WTC11 (cell line): Measurements from ENCODE around the gene LHX5.

Source experiments
- AFF4 ChIP-seq: sonication (generic); formaldehyde crosslinking; IDR thresholded peaks from 2 replicates; pipeline ENCODE4 v1.8.1; 2023; ENCODE audit warnings: mild to moderate bottlenecking, missing genetic modification reagents, borderline replicate concordance
- CREM ChIP-seq: sonication (generic); formaldehyde crosslinking; IDR thresholded peaks from 2 replicates; pipeline ENCODE4 v1.8.1; 2022; ENCODE audit warnings: mild to moderate bottlenecking, missing genetic modification reagents, moderate library complexity
- ESRRA ChIP-seq: sonication (generic); formaldehyde crosslinking; IDR thresholded peaks from 2 replicates; pipeline ENCODE4 v1.8.1; 2022; ENCODE audit warnings: mild to moderate bottlenecking, missing genetic modification reagents, borderline replicate concordance
- FOXP4 ChIP-seq: sonication (generic); formaldehyde crosslinking; IDR thresholded peaks from 2 replicates; pipeline ENCODE4 v1.8.0; 2022; ENCODE audit warnings: mild to moderate bottlenecking, missing genetic modification reagents
- GRHL2 ChIP-seq: fragments of 250-450 bp; sonication (Bioruptor Pico); IDR thresholded peaks from 2 replicates; pipeline ENCODE4 v1.8.0; 2022; ENCODE audit warnings: mild to moderate bottlenecking, moderate library complexity; ENCODE audit not compliant: insufficient replicate concordance, severe bottlenecking
- NR3C1 ChIP-seq: sonication (generic); formaldehyde crosslinking; conservative IDR thresholded peaks from 2 replicates; pipeline ENCODE4 v1.8.1; 2023; ENCODE audit warnings: low read depth, mild to moderate bottlenecking, missing genetic modification reagents
- SMAD4 ChIP-seq: sonication (generic); formaldehyde crosslinking; IDR thresholded peaks from 2 replicates; pipeline ENCODE4 v1.8.0; 2022; ENCODE audit warnings: mild to moderate bottlenecking, missing genetic modification reagents
- ZNF317 ChIP-seq: sonication (generic); formaldehyde crosslinking; IDR thresholded peaks from 2 replicates; pipeline ENCODE4 v1.8.1; 2023; ENCODE audit warnings: low read depth, mild to moderate bottlenecking, moderate library complexity, missing genetic modification reagents, borderline replicate concordance
- TF ChIP-seq, protein P1 (sequence below): sonication (generic); formaldehyde crosslinking; IDR thresholded peaks from 2 replicates; pipeline ENCODE4 v1.8.1; 2023; ENCODE audit warnings: mild to moderate bottlenecking, moderate library complexity, missing genetic modification reagents
- TF ChIP-seq, protein P2 (sequence below): fragments of 200-600 bp; IDR thresholded peaks from 2 replicates; pipeline ENCODE4 v1.8.0; 2022; ENCODE audit warnings: antibody characterized with exemption
- TF ChIP-seq, protein P3 (sequence below): fragments of 250-450 bp; sonication (Bioruptor Pico); IDR thresholded peaks from 2 replicates; pipeline ENCODE4 v1.9.0; 2021; ENCODE audit warnings: mild to moderate bottlenecking, borderline replicate concordance

DNA sequence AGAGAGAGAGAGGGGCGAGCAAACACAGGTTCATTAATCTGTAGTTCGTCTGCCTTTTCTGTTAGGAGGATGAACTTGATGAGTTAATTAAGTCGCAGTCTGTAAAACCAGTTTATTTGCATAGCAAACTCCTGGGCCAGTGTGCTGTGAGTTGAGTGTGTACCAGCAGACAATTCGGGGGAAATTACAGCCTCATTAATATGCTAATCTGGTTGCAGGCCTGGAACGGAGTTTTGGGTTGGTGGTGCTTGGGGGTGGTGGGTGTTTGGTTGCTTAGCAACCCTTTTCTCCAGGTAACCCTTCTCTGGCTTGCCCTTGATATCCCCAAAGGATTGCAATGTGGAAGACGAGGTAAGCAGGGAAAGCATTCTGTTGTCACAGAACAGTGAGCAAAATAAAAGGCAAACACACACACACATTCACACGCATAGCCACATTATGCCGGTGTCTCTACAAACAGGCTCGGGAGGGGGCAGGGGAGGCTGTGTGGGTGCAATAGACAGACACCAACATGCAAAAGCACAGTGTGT, 29.2 kb upstream of the LHX5 start:
- TF ChIP-seq, protein P1, sequence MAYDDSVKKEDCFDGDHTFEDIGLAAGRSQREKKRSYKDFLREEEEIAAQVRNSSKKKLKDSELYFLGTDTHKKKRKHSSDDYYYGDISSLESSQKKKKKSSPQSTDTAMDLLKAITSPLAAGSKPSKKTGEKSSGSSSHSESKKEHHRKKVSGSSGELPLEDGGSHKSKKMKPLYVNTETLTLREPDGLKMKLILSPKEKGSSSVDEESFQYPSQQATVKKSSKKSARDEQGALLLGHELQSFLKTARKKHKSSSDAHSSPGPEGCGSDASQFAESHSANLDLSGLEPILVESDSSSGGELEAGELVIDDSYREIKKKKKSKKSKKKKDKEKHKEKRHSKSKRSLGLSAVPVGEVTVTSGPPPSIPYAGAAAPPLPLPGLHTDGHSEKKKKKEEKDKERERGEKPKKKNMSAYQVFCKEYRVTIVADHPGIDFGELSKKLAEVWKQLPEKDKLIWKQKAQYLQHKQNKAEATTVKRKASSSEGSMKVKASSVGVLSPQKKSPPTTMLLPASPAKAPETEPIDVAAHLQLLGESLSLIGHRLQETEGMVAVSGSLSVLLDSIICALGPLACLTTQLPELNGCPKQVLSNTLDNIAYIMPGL (CRISPR knock-in tag): no peak
- TF ChIP-seq CREM (CRISPR knock-in tag) (no peak), FOXP4 (CRISPR knock-in tag) (no peak), AFF4 (CRISPR knock-in tag) (no peak), GRHL2 (no peak), ZNF317 (CRISPR knock-in tag) (no peak), SMAD4 (CRISPR knock-in tag) (no peak), ESRRA (no peak), NR3C1 (CRISPR knock-in tag) (no peak)
- TF ChIP-seq, protein P2, sequence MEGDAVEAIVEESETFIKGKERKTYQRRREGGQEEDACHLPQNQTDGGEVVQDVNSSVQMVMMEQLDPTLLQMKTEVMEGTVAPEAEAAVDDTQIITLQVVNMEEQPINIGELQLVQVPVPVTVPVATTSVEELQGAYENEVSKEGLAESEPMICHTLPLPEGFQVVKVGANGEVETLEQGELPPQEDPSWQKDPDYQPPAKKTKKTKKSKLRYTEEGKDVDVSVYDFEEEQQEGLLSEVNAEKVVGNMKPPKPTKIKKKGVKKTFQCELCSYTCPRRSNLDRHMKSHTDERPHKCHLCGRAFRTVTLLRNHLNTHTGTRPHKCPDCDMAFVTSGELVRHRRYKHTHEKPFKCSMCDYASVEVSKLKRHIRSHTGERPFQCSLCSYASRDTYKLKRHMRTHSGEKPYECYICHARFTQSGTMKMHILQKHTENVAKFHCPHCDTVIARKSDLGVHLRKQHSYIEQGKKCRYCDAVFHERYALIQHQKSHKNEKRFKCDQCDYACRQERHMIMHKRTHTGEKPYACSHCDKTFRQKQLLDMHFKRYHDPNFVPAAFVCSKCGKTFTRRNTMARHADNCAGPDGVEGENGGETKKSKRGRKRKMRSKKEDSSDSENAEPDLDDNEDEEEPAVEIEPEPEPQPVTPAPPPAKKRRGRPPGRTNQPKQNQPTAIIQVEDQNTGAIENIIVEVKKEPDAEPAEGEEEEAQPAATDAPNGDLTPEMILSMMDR: no peak
- TF ChIP-seq, protein P3, sequence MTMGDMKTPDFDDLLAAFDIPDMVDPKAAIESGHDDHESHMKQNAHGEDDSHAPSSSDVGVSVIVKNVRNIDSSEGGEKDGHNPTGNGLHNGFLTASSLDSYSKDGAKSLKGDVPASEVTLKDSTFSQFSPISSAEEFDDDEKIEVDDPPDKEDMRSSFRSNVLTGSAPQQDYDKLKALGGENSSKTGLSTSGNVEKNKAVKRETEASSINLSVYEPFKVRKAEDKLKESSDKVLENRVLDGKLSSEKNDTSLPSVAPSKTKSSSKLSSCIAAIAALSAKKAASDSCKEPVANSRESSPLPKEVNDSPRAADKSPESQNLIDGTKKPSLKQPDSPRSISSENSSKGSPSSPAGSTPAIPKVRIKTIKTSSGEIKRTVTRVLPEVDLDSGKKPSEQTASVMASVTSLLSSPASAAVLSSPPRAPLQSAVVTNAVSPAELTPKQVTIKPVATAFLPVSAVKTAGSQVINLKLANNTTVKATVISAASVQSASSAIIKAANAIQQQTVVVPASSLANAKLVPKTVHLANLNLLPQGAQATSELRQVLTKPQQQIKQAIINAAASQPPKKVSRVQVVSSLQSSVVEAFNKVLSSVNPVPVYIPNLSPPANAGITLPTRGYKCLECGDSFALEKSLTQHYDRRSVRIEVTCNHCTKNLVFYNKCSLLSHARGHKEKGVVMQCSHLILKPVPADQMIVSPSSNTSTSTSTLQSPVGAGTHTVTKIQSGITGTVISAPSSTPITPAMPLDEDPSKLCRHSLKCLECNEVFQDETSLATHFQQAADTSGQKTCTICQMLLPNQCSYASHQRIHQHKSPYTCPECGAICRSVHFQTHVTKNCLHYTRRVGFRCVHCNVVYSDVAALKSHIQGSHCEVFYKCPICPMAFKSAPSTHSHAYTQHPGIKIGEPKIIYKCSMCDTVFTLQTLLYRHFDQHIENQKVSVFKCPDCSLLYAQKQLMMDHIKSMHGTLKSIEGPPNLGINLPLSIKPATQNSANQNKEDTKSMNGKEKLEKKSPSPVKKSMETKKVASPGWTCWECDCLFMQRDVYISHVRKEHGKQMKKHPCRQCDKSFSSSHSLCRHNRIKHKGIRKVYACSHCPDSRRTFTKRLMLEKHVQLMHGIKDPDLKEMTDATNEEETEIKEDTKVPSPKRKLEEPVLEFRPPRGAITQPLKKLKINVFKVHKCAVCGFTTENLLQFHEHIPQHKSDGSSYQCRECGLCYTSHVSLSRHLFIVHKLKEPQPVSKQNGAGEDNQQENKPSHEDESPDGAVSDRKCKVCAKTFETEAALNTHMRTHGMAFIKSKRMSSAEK: no peak
